Suppressor macrophage (primary cell): ENCODE measurements around the gene PLCB2.

Experiments
- DNase-seq, 4 experiments: peaks; one replicate each; pipeline ENCODE4 v3.0.0-alpha.2; 2020 to 2022

The PLCB2 gene

GRCh38 chr15:40248006-40248783, 59.5 kb downstream of the PLCB2 start:
- peak in 1 of 4 experiments; percentile 1 for DNase-seq

- no peak for DNase-seq
Measured at GRCh38 chr15:40247406-40247971, 60.2 kb downstream of the PLCB2 start.

GRCh38 chr15:40246496-40247280, 61.0 kb downstream of the PLCB2 start:
- DNase-seq, result no peak

GRCh38 chr15:40245666-40246450, 61.9 kb downstream of the PLCB2 start:
- DNase-seq, result no peak

GRCh38 chr15:40244961-40245523, 62.7 kb downstream of the PLCB2 start:
- DNase-seq, result no peak

GRCh38 chr15:40243126-40243810, 64.5 kb downstream of the PLCB2 start:
- peak in 2 of 4 experiments; percentile 18 to 29 for DNase-seq

- no peak for DNase-seq
Measured at GRCh38 chr15:40242601-40243000, 65.1 kb downstream of the PLCB2 start.

GRCh38 chr15:40242213-40242599, 65.5 kb downstream of the PLCB2 start:
- no peak for DNase-seq

GRCh38 chr15:40241269-40242212, 66.2 kb downstream of the PLCB2 start:
- DNase-seq, result no peak

GRCh38 chr15:40240619-40241221, 67.0 kb downstream of the PLCB2 start:
- no peak for DNase-seq

- DNase-seq, result no peak
Measured at GRCh38 chr15:40239693-40240618, 67.8 kb downstream of the PLCB2 start.

GRCh38 chr15:40239404-40239692, 68.4 kb downstream of the PLCB2 start:
- no peak for DNase-seq

GRCh38 chr15:40238532-40239403, 69.0 kb downstream of the PLCB2 start, which contains the start of gene PAK6:
Gene PAK6 (plus strand): TSS chr15:40239063. CDS start chr15:40264786, 25,723 bp downstream.
- DNase-seq, result peak; percentile 34 to 60 (median 39)
